ENCODE data around the gene GGT5. TPM values are rescaled to one million over a fixed set of nuclear protein-coding genes. Genes with fewer than 3 reads are reported as not detected.
"Not testable (repeated sequence)": the region's sequence is repeated elsewhere in the genome, so short reads cannot be mapped to it uniquely, and the experiment has no call there.

GGT5 gene
- total and polyA plus RNA-seq, 4 experiments from 2014 or later: not detected

- Mint-ChIP-seq H3K9me3 (no peaks in the 10 kb centered on the region), H3K27ac (no peak overlapping the region), H3K4me1 (peaks cover 0 to 2% (median 0%) of the 10 kb centered on the region in 4 donors), H3K27me3 (peaks cover 0 to 4% of the 10 kb centered on the region in 2 donors), H3K4me3 (no peak overlapping the region), H3K36me3 (no peaks in the 10 kb centered on the region)
- H3K4me3 ChIP-seq (ENCODE audit: low read length in 2 of 2): no peak overlapping the region
- CTCF ChIA-PET (ENCODE audit: partially characterized antibody): no interaction called here
- no peak for DNase-seq
- H3K4me1 ChIP-seq (ENCODE audit: insufficient read depth, low read length): no peaks in the 10 kb centered on the region
- no peak overlapping the region for H3K27ac ChIP-seq (ENCODE audit: low read depth, low read length)
- intact Hi-C loops (cut with micrococcal nuclease): no loop called here
- POLR2A ChIA-PET (ENCODE audit: partially characterized antibody): no interaction called here
- no peaks in the 10 kb centered on the region for H3K27me3 ChIP-seq (ENCODE audit: insufficient read depth, low read length)
- H3K9me3 ChIP-seq (ENCODE audit: control insufficient read depth in 1 of 2, low read length in 2 of 2): no peaks in the 10 kb centered on the region
- no peaks in the 10 kb centered on the region for H3K36me3 ChIP-seq (ENCODE audit: insufficient read depth, low read length)
Observed at GRCh38 chr22:24217384-24217783, 27.5 kb downstream of the GGT5 start.

- no peaks in the 10 kb centered on the region for H3K36me3 ChIP-seq (ENCODE audit: insufficient read depth, low read length)
- Mint-ChIP-seq H3K9me3 (no peaks in the 10 kb centered on the region), H3K36me3 (no peaks in the 10 kb centered on the region), H3K4me3 (no peak overlapping the region), H3K27ac (no peak overlapping the region), H3K27me3 (peaks cover 0 to 4% of the 10 kb centered on the region in 2 donors), H3K4me1 (peaks cover 0 to 2% (median 0%) of the 10 kb centered on the region in 4 donors)
- H3K27me3 ChIP-seq (ENCODE audit: insufficient read depth, low read length): no peaks in the 10 kb centered on the region
- POLR2A ChIA-PET (ENCODE audit: partially characterized antibody): no interaction called here
- intact Hi-C loops (cut with micrococcal nuclease): no loop called here
- CTCF ChIA-PET (ENCODE audit: partially characterized antibody): no interaction called here
- H3K4me3 ChIP-seq (ENCODE audit: low read length in 2 of 2): no peak overlapping the region
- H3K4me1 ChIP-seq (ENCODE audit: insufficient read depth, low read length): no peaks in the 10 kb centered on the region
- DNase-seq: no peak
- H3K9me3 ChIP-seq (ENCODE audit: control insufficient read depth in 1 of 2, low read length in 2 of 2): no peaks in the 10 kb centered on the region
- no peak overlapping the region for H3K27ac ChIP-seq (ENCODE audit: low read depth, low read length)
Observed at GRCh38 chr22:24216541-24217209, 28.2 kb downstream of the GGT5 start.

GRCh38 chr22:24214467-24215285, 30.2 kb downstream of the GGT5 start:
- Mint-ChIP-seq H3K36me3 (no peaks in the 10 kb centered on the region), H3K4me3 (no peak overlapping the region), H3K9me3 (no peaks in the 10 kb centered on the region), H3K27me3 (peaks cover 0 to 4% of the 10 kb centered on the region in 2 donors), H3K4me1 (no peaks in the 10 kb centered on the region), H3K27ac (no peak overlapping the region)
- Histone ChIP-seq H3K4me3 (ENCODE audit: low read length in 2 of 2) (no peak overlapping the region), H3K27ac (ENCODE audit: low read depth, low read length) (no peak overlapping the region), H3K9me3 (ENCODE audit: control insufficient read depth in 1 of 2, low read length in 2 of 2) (no peaks in the 10 kb centered on the region), H3K4me1 (ENCODE audit: insufficient read depth, low read length) (no peaks in the 10 kb centered on the region), H3K27me3 (ENCODE audit: insufficient read depth, low read length) (no peaks in the 10 kb centered on the region), H3K36me3 (ENCODE audit: insufficient read depth, low read length) (no peaks in the 10 kb centered on the region)
- intact Hi-C loops (cut with micrococcal nuclease): no loop called here
- no peak for DNase-seq
- ChIA-PET CTCF (ENCODE audit: partially characterized antibody) (no interaction called here), POLR2A (ENCODE audit: partially characterized antibody) (no interaction called here)

- DNase-seq; H3K27me3 ChIP-seq (ENCODE audit: insufficient read depth, low read length); H3K27me3 Mint-ChIP-seq; H3K4me3 ChIP-seq (ENCODE audit: low read length in 2 of 2); H3K27ac ChIP-seq (ENCODE audit: low read depth, low read length); POLR2A ChIA-PET (ENCODE audit: partially characterized antibody); H3K9me3 ChIP-seq (ENCODE audit: control insufficient read depth in 1 of 2, low read length in 2 of 2); CTCF ChIA-PET (ENCODE audit: partially characterized antibody); intact Hi-C loops (cut with micrococcal nuclease); H3K36me3 Mint-ChIP-seq; H3K4me1 Mint-ChIP-seq; H3K4me3 Mint-ChIP-seq; H3K9me3 Mint-ChIP-seq; H3K36me3 ChIP-seq (ENCODE audit: insufficient read depth, low read length); H3K27ac Mint-ChIP-seq; H3K4me1 ChIP-seq (ENCODE audit: insufficient read depth, low read length): not testable (repeated sequence)
Observed at GRCh38 chr22:24213111-24213510, 31.8 kb downstream of the GGT5 start.

- CTCF ChIA-PET (ENCODE audit: partially characterized antibody); H3K9me3 Mint-ChIP-seq; DNase-seq; H3K36me3 ChIP-seq (ENCODE audit: insufficient read depth, low read length); H3K27me3 ChIP-seq (ENCODE audit: insufficient read depth, low read length); POLR2A ChIA-PET (ENCODE audit: partially characterized antibody); H3K27ac ChIP-seq (ENCODE audit: low read depth, low read length); H3K9me3 ChIP-seq (ENCODE audit: control insufficient read depth in 1 of 2, low read length in 2 of 2); H3K27me3 Mint-ChIP-seq; H3K27ac Mint-ChIP-seq; intact Hi-C loops (cut with micrococcal nuclease); H3K4me3 Mint-ChIP-seq; H3K4me1 ChIP-seq (ENCODE audit: insufficient read depth, low read length); H3K4me3 ChIP-seq (ENCODE audit: low read length in 2 of 2); H3K36me3 Mint-ChIP-seq: not testable (repeated sequence)
- H3K4me1 Mint-ChIP-seq: peaks cover 7 to 14% (median 13%) of the 10 kb centered on the region in 4 donors
Observed at GRCh38 chr22:24211716-24212115, 33.2 kb downstream of the GGT5 start.

- DNase-seq; H3K9me3 Mint-ChIP-seq; H3K36me3 ChIP-seq (ENCODE audit: insufficient read depth, low read length); H3K27me3 ChIP-seq (ENCODE audit: insufficient read depth, low read length); H3K36me3 Mint-ChIP-seq; H3K27me3 Mint-ChIP-seq; H3K27ac ChIP-seq (ENCODE audit: low read depth, low read length); H3K4me3 Mint-ChIP-seq; H3K4me3 ChIP-seq (ENCODE audit: low read length in 2 of 2); POLR2A ChIA-PET (ENCODE audit: partially characterized antibody); H3K4me1 ChIP-seq (ENCODE audit: insufficient read depth, low read length); CTCF ChIA-PET (ENCODE audit: partially characterized antibody); intact Hi-C loops (cut with micrococcal nuclease); H3K9me3 ChIP-seq (ENCODE audit: control insufficient read depth in 1 of 2, low read length in 2 of 2): not testable (repeated sequence)
- Mint-ChIP-seq H3K27ac (peak overlapping the region in 1 of 7 donors; percentile 30), H3K4me1 (peaks cover 9 to 14% (median 13%) of the 10 kb centered on the region in 4 donors)
Observed at GRCh38 chr22:24210409-24210808, 34.5 kb downstream of the GGT5 start.

- Mint-ChIP-seq H3K4me1 (peaks cover 9 to 14% (median 13%) of the 10 kb centered on the region in 4 donors), H3K27ac (no peak overlapping the region), H3K9me3 (no peaks in the 10 kb centered on the region), H3K36me3 (no peaks in the 10 kb centered on the region), H3K27me3 (peaks cover 0 to 4% of the 10 kb centered on the region in 2 donors), H3K4me3 (no peak overlapping the region)
- ChIA-PET POLR2A (ENCODE audit: partially characterized antibody) (no interaction called here), CTCF (ENCODE audit: partially characterized antibody) (no interaction called here)
- no peak overlapping the region for H3K27ac ChIP-seq (ENCODE audit: low read depth, low read length)
- no peaks in the 10 kb centered on the region for H3K9me3 ChIP-seq (ENCODE audit: control insufficient read depth in 1 of 2, low read length in 2 of 2)
- H3K27me3 ChIP-seq (ENCODE audit: insufficient read depth, low read length): no peaks in the 10 kb centered on the region
- peaks cover 6% of the 10 kb centered on the region for H3K4me1 ChIP-seq (ENCODE audit: insufficient read depth, low read length)
- intact Hi-C loops (cut with micrococcal nuclease): no loop called here
- no peak overlapping the region for H3K4me3 ChIP-seq (ENCODE audit: low read length in 2 of 2)
- H3K36me3 ChIP-seq (ENCODE audit: insufficient read depth, low read length): no peaks in the 10 kb centered on the region
- no peak for DNase-seq
Observed at GRCh38 chr22:24209687-24210086, 35.2 kb downstream of the GGT5 start.
